GM12878 (cell line): Measurements from ENCODE around the gene CHMP6. TPM values are rescaled to one million over a fixed set of nuclear protein-coding genes. Genes with fewer than 3 reads are reported as not detected.

Experiments
- CHD2 ChIP-seq: IDR thresholded peaks from 2 replicates; pipeline ENCODE4 v1.6.1; 2011; ENCODE audit warnings: low read depth, low read length, improper control_type of control experiment, borderline replicate concordance
- CTCF ChIP-seq, 3 experiments: IDR thresholded peaks in 2 of 3; conservative IDR thresholded peaks in 1 of 3; 2 replicates each; pipeline ENCODE4 v1.5.1; 2011; ENCODE audit warnings: low read depth in 3 of 3, low read length in 3 of 3, mild to moderate bottlenecking in 3 of 3, control low read depth in 2 of 3, moderate library complexity in 2 of 3, inconsistent platforms in 1 of 3, mixed read lengths in 1 of 3; ENCODE audit not compliant: control insufficient read depth in 2 of 3, insufficient read depth in 1 of 3; ENCODE audit errors: extremely low read depth in 1 of 3
- KAT2A ChIP-seq: conservative IDR thresholded peaks from 2 replicates; pipeline ENCODE4 v1.6.1; 2011; ENCODE audit warnings: low read depth, low read length; ENCODE audit not compliant: control insufficient read depth
- NR2C2 ChIP-seq: IDR thresholded peaks from 2 replicates; pipeline ENCODE4 v1.6.1; 2011; ENCODE audit warnings: borderline replicate concordance, low read depth; ENCODE audit not compliant: control insufficient read depth, insufficient read length
- NR2F1 ChIP-seq: fragments of 450-650 bp; conservative IDR thresholded peaks from 2 replicates; pipeline ENCODE4 v1.6.1; 2017; ENCODE audit warnings: mild to moderate bottlenecking
- SMARCA5 ChIP-seq: fragments of 450-650 bp; IDR thresholded peaks from 2 replicates; pipeline ENCODE4 v1.6.1; 2017; ENCODE audit warnings: mild to moderate bottlenecking
- ZNF687 ChIP-seq: fragments of 450-650 bp; IDR thresholded peaks from 2 replicates; pipeline ENCODE4 v1.6.1; 2017; ENCODE audit warnings: mild to moderate bottlenecking, moderate library complexity
- polyA plus RNA-seq, 11 experiments: library from polyadenylated mRNA; depleted of rRNA in 4 of 11; unstranded in 6 of 11; stranded (reverse) in 5 of 11; fragments of >200 nt; fragmentation: Nextera tagmentation in 4 of 11; fragmentation: Illumina TruSeq in 1 of 11; extraction: Ambion mirVana in 4 of 11; extraction: Trizol in 1 of 11; gene quantifications; 1 replicate in 1 of 11; 2 replicates in 10 of 11; pipeline versions ENCODE4 v1.2.1 to v1.2.3, GENCODE V29; 2011 to 2016; ENCODE audit warnings: inconsistent platforms in 2 of 11, missing spikeins in 2 of 11, low read depth in 1 of 11
- total RNA-seq, 4 experiments: library from RNA; depleted of rRNA in 3 of 4; stranded (reverse); fragments of >200 nt in 3 of 4; fragmentation: Illumina TruSeq in 1 of 4; extraction: Trizol in 1 of 4; gene quantifications; 2 replicates each; pipeline versions ENCODE4 v1.2.1 to v1.2.3, GENCODE V29; 2013 to 2021

CHMP6 gene
- total and polyA plus RNA-seq, 10 of the 15 experiments (the other 5 are each of a cell fraction or from before 2014, with no cell fraction given) = 0.21 to 37.9 (median 14.7) TPM

GRCh38 chr17:80991645-80992076, at the start of gene CHMP6 (continued):
- TF ChIP-seq CTCF (IDR thresholded peaks at IDR 0.05 in 2 of 3, conservative IDR thresholded peaks at IDR 0.05 in 1 of 3; ENCODE audit: control insufficient read depth in 2 of 3, extremely low read depth in 1 of 3, insufficient read depth in 1 of 3, low read depth in 3 of 3, low read length in 3 of 3) (peak in 1 of 3 experiments; percentile 12; a peak in 2 of 6 replicates), CHD2 (no peak), KAT2A (no peak), ZNF687 (peak; percentile 56; the same call in 1 of the 2 replicates), SMARCA5 (peak; percentile 88), NR2C2 (no peak), NR2F1 (peak; percentile 69)
